WTC11 (cell line): ENCODE data around the gene NOS3. TPM values are rescaled to one million over a fixed set of nuclear protein-coding genes. Genes with fewer than 3 reads are reported as not detected.

Experiments
- ATAC-seq: fragments of 200-7000 bp; cut with Tn5 transposase; 2 replicates; pipeline ENCODE4 v1.10.0; 2021; ENCODE audit warnings: mild to moderate bottlenecking, moderate library complexity
- CTCF ChIA-PET: fragments of 300-600 bp; sonication (Branson Sonifier 250); formaldehyde crosslinking; loops from one replicate; lab custom pipeline; 2021; ENCODE audit warnings: antibody characterized with exemption; lab: Charles Lee
- POLR2A ChIA-PET: fragments of 350-600 bp; sonication (Branson Sonifier 250); formaldehyde crosslinking; loops from one replicate; lab custom pipeline; 2021; ENCODE audit warnings: antibody characterized with exemption; lab: Charles Lee
- DNase-seq: peaks from one replicate; pipeline ENCODE4 v3.0.0; 2021; ENCODE audit warnings: low spot score
- H3K27ac Mint-ChIP-seq: 2 replicates; pipeline ENCODE4 v1.8.0; 2021; ENCODE audit warnings: mixed read lengths
- H3K27me3 Mint-ChIP-seq: 2 replicates; pipeline ENCODE4 v1.8.0; 2021; ENCODE audit warnings: low read depth, mild to moderate bottlenecking, moderate library complexity, mixed read lengths
- H3K36me3 Mint-ChIP-seq: 2 replicates; pipeline ENCODE4 v1.8.0; 2021; ENCODE audit warnings: mixed read lengths
- H3K4me1 Mint-ChIP-seq: 2 replicates; pipeline ENCODE4 v1.8.0; 2022; ENCODE audit warnings: mixed read lengths
- H3K4me3 Mint-ChIP-seq: 2 replicates; pipeline ENCODE4 v1.8.0; 2021; ENCODE audit warnings: mild to moderate bottlenecking, moderate library complexity, mixed read lengths
- H3K9me3 Mint-ChIP-seq: 2 replicates; pipeline ENCODE4 v1.8.0; 2021; ENCODE audit warnings: mixed read lengths
- ATF1 ChIP-seq: sonication (generic); formaldehyde crosslinking; IDR thresholded peaks from 2 replicates; pipeline ENCODE4 v1.8.1; 2023; ENCODE audit warnings: mild to moderate bottlenecking, moderate library complexity, missing genetic modification reagents
- CREB1 ChIP-seq: sonication (generic); formaldehyde crosslinking; IDR thresholded peaks from 2 replicates; pipeline ENCODE4 v1.8.0; 2023; ENCODE audit warnings: mild to moderate bottlenecking, missing genetic modification reagents
- NR3C1 ChIP-seq: sonication (generic); formaldehyde crosslinking; conservative IDR thresholded peaks from 2 replicates; pipeline ENCODE4 v1.8.1; 2023; ENCODE audit warnings: low read depth, mild to moderate bottlenecking, missing genetic modification reagents
- SMAD4 ChIP-seq: sonication (generic); formaldehyde crosslinking; IDR thresholded peaks from 2 replicates; pipeline ENCODE4 v1.8.0; 2022; ENCODE audit warnings: mild to moderate bottlenecking, missing genetic modification reagents
- total RNA-seq: library from RNA; stranded (reverse); gene quantifications from 3 replicates; pipeline ENCODE4 v1.2.3, GENCODE V29; 2021
- TF ChIP-seq, protein P1 (sequence below): sonication (generic); formaldehyde crosslinking; IDR thresholded peaks from 2 replicates; pipeline ENCODE4 v1.8.0; 2023; ENCODE audit warnings: missing genetic modification reagents, mild to moderate bottlenecking, borderline replicate concordance
- TF ChIP-seq, protein P2 (sequence below): sonication (generic); formaldehyde crosslinking; IDR thresholded peaks from 2 replicates; pipeline ENCODE4 v1.8.1; 2023; ENCODE audit warnings: mild to moderate bottlenecking, missing genetic modification reagents, moderate library complexity
- TF ChIP-seq, protein P3 (sequence below): sonication (generic); formaldehyde crosslinking; IDR thresholded peaks from 2 replicates; pipeline ENCODE4 v1.8.1; 2023; ENCODE audit warnings: mild to moderate bottlenecking, missing genetic modification reagents
- TF ChIP-seq, protein P4 (sequence below): sonication (generic); formaldehyde crosslinking; IDR thresholded peaks from 2 replicates; pipeline ENCODE4 v1.8.1; 2023; ENCODE audit warnings: mild to moderate bottlenecking, missing genetic modification reagents, moderate library complexity
- TF ChIP-seq, protein P5 (sequence below): sonication (generic); formaldehyde crosslinking; IDR thresholded peaks from 2 replicates; pipeline ENCODE4 v1.8.0; 2022; ENCODE audit warnings: mild to moderate bottlenecking, missing genetic modification reagents
- TF ChIP-seq, protein P6 (sequence below): fragments of 200-600 bp; IDR thresholded peaks from 2 replicates; pipeline ENCODE4 v1.8.0; 2022; ENCODE audit warnings: antibody characterized with exemption

The NOS3 gene
- total RNA-seq, 1 experiment from 2014 or later: 6.6 TPM

DNA sequence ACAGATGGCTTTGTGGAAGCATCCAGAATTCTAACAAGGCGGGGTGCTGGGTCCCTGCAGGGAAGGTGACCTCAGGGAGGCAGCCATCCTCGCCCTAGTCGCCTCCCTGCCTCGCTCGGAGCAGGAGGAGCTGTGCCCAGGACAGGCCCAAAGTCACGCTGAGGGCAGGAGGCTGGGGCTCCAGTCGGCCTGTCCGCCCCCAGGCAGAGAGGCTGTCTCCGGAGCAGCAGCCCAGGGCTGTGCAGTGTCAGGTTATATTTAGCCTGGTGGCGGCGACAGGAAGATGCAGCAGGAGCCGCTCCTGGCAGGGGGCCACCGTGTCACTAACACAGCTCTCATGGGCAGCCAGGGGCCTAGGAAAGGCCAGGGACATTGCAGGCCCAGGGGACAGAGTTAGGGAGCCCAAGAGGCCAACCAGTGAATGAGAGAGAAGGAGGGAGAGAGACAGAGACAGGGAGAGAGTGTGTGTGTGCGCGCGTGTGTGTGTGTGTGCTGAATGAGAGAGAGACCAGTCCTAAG, 26.2 kb upstream of the NOS3 start:
- no peak for TF ChIP-seq SMAD4 (CRISPR knock-in tag)
- H3K4me3 Mint-ChIP-seq: no peak overlapping the region
- POLR2A ChIA-PET: interaction anchor here (1.0 kb wide), 1 partner anchor 14 kb away, joined by 3 read pairs; no protein-coding TSS in a partner anchor

DNA sequence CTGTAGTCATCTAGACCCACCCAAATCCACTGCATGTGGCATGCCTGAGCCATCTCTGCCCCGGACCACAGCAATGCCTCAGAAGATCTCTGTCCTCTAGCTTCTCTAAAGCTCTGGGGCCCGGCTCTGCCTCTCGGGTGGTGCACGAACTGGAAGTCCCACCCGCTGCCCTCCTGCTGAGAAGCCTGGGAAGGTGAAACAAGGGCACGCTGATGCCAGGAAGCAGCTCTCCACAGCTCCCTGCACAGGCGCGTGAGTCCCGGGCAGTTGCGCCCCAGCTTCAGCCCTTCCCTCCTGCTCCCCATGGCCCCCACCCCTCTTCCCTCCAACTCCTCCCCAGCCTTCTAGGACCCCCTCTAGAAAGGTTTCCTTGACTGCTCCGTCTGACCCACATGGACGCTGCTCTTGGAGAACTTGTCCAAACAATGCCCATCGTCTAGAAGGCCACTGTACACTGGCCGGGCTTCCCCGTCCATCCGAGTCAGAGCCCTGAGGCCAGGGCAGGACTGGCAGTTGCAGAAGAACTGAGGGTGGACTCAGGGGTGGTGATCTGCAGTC, 25.5 kb upstream of the NOS3 start:
- TF ChIP-seq, protein P1, sequence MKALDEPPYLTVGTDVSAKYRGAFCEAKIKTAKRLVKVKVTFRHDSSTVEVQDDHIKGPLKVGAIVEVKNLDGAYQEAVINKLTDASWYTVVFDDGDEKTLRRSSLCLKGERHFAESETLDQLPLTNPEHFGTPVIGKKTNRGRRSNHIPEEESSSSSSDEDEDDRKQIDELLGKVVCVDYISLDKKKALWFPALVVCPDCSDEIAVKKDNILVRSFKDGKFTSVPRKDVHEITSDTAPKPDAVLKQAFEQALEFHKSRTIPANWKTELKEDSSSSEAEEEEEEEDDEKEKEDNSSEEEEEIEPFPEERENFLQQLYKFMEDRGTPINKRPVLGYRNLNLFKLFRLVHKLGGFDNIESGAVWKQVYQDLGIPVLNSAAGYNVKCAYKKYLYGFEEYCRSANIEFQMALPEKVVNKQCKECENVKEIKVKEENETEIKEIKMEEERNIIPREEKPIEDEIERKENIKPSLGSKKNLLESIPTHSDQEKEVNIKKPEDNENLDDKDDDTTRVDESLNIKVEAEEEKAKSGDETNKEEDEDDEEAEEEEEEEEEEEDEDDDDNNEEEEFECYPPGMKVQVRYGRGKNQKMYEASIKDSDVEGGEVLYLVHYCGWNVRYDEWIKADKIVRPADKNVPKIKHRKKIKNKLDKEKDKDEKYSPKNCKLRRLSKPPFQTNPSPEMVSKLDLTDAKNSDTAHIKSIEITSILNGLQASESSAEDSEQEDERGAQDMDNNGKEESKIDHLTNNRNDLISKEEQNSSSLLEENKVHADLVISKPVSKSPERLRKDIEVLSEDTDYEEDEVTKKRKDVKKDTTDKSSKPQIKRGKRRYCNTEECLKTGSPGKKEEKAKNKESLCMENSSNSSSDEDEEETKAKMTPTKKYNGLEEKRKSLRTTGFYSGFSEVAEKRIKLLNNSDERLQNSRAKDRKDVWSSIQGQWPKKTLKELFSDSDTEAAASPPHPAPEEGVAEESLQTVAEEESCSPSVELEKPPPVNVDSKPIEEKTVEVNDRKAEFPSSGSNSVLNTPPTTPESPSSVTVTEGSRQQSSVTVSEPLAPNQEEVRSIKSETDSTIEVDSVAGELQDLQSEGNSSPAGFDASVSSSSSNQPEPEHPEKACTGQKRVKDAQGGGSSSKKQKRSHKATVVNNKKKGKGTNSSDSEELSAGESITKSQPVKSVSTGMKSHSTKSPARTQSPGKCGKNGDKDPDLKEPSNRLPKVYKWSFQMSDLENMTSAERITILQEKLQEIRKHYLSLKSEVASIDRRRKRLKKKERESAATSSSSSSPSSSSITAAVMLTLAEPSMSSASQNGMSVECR (CRISPR knock-in tag): no peak
- TF ChIP-seq CREB1 (CRISPR knock-in tag) (no peak), ATF1 (CRISPR knock-in tag) (no peak), NR3C1 (no peak)
- TF ChIP-seq, protein P2, sequence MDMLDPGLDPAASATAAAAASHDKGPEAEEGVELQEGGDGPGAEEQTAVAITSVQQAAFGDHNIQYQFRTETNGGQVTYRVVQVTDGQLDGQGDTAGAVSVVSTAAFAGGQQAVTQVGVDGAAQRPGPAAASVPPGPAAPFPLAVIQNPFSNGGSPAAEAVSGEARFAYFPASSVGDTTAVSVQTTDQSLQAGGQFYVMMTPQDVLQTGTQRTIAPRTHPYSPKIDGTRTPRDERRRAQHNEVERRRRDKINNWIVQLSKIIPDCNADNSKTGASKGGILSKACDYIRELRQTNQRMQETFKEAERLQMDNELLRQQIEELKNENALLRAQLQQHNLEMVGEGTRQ (CRISPR knock-in tag): no peak
- TF ChIP-seq, protein P3, sequence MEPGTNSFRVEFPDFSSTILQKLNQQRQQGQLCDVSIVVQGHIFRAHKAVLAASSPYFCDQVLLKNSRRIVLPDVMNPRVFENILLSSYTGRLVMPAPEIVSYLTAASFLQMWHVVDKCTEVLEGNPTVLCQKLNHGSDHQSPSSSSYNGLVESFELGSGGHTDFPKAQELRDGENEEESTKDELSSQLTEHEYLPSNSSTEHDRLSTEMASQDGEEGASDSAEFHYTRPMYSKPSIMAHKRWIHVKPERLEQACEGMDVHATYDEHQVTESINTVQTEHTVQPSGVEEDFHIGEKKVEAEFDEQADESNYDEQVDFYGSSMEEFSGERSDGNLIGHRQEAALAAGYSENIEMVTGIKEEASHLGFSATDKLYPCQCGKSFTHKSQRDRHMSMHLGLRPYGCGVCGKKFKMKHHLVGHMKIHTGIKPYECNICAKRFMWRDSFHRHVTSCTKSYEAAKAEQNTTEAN: no peak
- TF ChIP-seq, protein P4, sequence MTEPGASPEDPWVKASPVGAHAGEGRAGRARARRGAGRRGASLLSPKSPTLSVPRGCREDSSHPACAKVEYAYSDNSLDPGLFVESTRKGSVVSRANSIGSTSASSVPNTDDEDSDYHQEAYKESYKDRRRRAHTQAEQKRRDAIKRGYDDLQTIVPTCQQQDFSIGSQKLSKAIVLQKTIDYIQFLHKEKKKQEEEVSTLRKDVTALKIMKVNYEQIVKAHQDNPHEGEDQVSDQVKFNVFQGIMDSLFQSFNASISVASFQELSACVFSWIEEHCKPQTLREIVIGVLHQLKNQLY (CRISPR knock-in tag): no peak
- no peaks in the 10 kb centered on the region for H3K36me3 Mint-ChIP-seq
- ATAC-seq (no peak), DNase-seq (no peak)
- H3K27me3 Mint-ChIP-seq: no peaks in the 10 kb centered on the region
- H3K27ac Mint-ChIP-seq: no peak overlapping the region
- peaks cover 32% of the 10 kb centered on the region for H3K4me1 Mint-ChIP-seq
- ChIA-PET POLR2A (interaction anchor here (1.0 kb wide), 1 partner anchor 14 kb away, joined by 3 read pairs; no protein-coding TSS in a partner anchor), CTCF (interaction anchor here (0.6 to 6.2 kb wide), 30 partner anchors 10 to 279 kb away, joined by 3 to 118 read pairs (median 5); partner anchors contain the start of gene ABCB8)
- no peaks in the 10 kb centered on the region for H3K9me3 Mint-ChIP-seq
- no peak overlapping the region for H3K4me3 Mint-ChIP-seq

More for the DNA sequence above, 26.2 kb upstream of the NOS3 start:
- no peak overlapping the region for H3K27ac Mint-ChIP-seq
- H3K27me3 Mint-ChIP-seq: no peaks in the 10 kb centered on the region
- ATAC-seq (peak; percentile 47), DNase-seq (peak; percentile 55)
- peaks cover 26% of the 10 kb centered on the region for H3K4me1 Mint-ChIP-seq
- no peaks in the 10 kb centered on the region for H3K36me3 Mint-ChIP-seq
- CTCF ChIA-PET: interaction anchor here (0.6 to 6.2 kb wide), 25 partner anchors 10 to 280 kb away, joined by 3 to 118 read pairs (median 5); partner anchors contain the start of gene ABCB8
- H3K9me3 Mint-ChIP-seq: no peaks in the 10 kb centered on the region

DNA sequence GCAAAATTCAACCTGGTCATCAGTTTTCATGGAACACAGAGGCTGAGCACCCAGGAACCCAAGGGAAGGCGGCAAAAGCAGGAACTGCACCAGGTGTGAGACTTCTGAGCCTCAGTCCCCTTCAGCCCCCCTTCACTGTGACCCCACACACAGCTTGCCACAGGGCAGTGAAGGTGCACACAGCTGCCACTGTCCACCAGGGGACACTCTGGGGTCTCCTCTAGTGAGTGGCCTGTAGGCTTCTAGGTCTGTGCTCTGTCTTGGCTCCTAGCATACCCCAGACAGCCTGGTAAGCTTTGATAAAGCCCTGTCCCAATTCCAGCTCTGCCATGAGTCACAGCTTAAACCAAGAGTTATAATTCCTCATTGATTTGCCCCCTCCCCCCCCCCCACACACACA, 24.8 kb upstream of the NOS3 start:
- H3K4me1 Mint-ChIP-seq: peaks cover 38% of the 10 kb centered on the region
- H3K27ac Mint-ChIP-seq: no peak overlapping the region
- no peaks in the 10 kb centered on the region for H3K9me3 Mint-ChIP-seq
- TF ChIP-seq, protein P5, sequence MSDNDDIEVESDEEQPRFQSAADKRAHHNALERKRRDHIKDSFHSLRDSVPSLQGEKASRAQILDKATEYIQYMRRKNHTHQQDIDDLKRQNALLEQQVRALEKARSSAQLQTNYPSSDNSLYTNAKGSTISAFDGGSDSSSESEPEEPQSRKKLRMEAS (CRISPR knock-in tag): no peak
- TF ChIP-seq, protein P6, sequence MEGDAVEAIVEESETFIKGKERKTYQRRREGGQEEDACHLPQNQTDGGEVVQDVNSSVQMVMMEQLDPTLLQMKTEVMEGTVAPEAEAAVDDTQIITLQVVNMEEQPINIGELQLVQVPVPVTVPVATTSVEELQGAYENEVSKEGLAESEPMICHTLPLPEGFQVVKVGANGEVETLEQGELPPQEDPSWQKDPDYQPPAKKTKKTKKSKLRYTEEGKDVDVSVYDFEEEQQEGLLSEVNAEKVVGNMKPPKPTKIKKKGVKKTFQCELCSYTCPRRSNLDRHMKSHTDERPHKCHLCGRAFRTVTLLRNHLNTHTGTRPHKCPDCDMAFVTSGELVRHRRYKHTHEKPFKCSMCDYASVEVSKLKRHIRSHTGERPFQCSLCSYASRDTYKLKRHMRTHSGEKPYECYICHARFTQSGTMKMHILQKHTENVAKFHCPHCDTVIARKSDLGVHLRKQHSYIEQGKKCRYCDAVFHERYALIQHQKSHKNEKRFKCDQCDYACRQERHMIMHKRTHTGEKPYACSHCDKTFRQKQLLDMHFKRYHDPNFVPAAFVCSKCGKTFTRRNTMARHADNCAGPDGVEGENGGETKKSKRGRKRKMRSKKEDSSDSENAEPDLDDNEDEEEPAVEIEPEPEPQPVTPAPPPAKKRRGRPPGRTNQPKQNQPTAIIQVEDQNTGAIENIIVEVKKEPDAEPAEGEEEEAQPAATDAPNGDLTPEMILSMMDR: 0 out of 2 replicates have a peak, but pooled peaks have one; percentile 17
- TF ChIP-seq, protein P4 (CRISPR knock-in tag): no peak
- DNase-seq: peak; percentile 60
- peak; percentile 50 for ATAC-seq
- H3K4me3 Mint-ChIP-seq: no peak overlapping the region
- ChIA-PET CTCF (interaction anchor here (0.8 to 6.2 kb wide), 18 partner anchors 10 to 278 kb away, joined by 3 to 118 read pairs (median 7); partner anchors contain the start of gene ABCB8), POLR2A (no interaction called here)
- no peaks in the 10 kb centered on the region for H3K27me3 Mint-ChIP-seq
- H3K36me3 Mint-ChIP-seq: no peaks in the 10 kb centered on the region
